GM21723 (cell line): Measurements from ENCODE around the gene C11orf58.

Source experiments
- ATAC-seq: cut with Tn5 transposase; IDR thresholded peaks from one replicate; pipeline ENCODE4 v1.9.1; 2021; ENCODE audit warnings: mild to moderate bottlenecking, moderate library complexity; ENCODE audit not compliant: unreplicated experiment

C11orf58 gene

DNA sequence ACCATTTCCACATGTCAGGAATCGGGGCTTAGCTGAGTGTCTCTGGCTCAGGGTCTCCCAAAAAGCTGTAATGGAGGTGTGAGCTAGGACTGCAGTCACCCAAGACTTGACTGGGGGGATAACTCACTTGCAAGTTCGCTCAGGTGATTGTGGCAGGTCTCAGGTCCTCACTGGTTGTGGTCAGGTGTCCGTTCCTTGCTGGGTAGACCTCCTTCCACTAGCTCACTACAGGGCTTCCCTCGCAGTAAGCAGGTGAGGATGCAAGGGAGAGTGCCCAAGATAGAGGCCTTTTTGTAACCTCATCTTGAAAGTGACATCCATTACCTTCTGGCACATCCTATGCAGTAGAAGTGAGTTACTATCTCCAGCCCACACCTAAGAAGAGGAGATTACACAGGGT lies 29.5 kb downstream of the C11orf58 start:
- no peak for ATAC-seq

DNA sequence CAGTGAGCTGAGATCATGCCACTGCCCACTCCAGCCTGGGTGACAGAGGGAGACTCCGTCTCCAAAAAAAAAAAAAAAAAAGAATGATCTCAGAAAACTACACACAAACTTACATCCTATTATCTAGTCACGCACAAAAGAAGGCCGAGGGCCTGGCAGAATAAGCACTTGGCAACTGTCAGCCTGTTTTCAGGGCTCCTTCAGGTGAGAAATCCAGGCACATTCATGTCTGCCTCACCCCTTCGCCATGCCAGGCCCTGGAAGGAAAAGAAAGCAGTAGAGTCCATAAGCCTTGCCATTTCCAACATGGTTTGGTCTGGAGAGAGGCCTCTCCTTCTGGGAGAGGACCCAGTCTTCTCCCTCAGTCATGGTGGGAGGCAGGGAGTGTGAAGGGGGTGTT lies 30.9 kb downstream of the C11orf58 start:
- no peak for ATAC-seq

DNA sequence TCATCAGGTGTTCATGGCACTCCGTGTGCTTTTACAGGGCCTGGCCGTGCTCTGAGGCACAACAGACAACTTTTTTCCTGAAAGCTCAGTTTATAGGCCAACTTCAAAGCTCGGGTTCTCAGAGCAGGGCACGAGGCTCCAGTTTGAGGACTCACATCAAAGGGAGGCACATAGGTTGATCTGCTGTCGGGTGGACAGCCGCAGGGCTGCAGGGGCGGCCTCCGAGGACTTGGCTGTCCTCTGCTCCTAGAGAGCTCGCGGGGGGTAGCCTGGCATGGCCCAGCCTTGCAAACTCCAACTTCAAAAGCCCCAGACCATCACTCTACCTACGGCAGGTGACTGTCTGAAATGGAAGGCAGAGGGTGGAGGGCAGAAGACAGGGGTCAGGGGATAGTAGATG lies 31.6 kb downstream of the C11orf58 start:
- no peak for ATAC-seq

DNA sequence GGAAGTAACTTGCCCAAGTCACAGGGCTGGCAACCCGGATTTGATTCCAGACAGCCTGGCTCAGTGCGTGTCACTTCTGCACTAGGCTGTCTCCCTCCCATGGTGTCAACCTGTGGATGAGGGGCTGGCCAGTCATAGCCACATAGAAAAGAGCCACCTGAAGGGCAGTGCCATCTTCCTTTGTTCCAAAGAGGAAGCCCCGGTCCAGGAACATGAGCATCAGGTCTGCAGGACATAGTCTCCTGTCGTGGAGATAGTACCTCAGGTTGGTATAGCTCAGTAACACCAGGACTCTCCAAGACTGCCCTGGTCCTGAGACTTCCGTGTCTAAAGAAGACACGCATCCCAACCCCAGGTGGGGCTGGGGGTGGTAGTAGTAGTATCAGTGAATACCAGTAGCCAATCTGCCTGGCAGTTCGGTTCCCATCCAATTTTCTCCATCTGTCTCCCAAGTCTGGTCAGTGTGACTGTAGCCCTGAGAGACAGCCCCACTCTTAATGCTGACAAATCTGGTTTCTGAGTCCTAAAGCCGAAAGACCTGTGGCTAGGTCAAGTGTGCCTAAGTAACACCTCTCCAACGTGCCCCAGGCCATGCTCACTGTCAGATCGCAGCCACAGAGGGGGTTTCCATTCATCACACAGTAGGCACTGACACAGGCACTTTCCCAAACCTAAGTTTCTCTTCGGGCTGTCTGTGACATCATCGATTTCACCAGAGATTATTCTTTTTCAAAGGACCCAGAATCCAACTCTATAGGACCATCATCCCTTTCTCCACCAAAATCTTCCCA lies 33.1 kb downstream of the C11orf58 start:
- ATAC-seq = no peak

DNA sequence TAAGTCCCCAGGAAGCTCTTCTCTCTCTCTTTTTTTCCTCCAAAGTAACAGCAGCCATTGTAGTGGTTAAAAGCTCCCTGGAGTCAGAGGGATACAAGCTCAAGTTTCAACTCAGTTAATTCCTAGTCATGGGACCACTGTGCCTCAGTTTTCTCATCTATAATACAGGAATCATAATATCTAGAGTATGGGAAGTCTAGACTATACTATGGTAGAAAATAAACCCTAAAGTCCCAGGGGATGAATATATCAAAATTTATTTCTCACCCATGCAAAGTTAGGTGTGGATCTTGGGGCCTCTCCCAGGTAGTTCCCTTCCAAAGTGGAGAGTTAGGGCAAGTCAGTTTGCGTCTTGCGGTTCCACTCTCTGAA lies 33.7 kb downstream of the C11orf58 start:
- no peak for ATAC-seq

DNA sequence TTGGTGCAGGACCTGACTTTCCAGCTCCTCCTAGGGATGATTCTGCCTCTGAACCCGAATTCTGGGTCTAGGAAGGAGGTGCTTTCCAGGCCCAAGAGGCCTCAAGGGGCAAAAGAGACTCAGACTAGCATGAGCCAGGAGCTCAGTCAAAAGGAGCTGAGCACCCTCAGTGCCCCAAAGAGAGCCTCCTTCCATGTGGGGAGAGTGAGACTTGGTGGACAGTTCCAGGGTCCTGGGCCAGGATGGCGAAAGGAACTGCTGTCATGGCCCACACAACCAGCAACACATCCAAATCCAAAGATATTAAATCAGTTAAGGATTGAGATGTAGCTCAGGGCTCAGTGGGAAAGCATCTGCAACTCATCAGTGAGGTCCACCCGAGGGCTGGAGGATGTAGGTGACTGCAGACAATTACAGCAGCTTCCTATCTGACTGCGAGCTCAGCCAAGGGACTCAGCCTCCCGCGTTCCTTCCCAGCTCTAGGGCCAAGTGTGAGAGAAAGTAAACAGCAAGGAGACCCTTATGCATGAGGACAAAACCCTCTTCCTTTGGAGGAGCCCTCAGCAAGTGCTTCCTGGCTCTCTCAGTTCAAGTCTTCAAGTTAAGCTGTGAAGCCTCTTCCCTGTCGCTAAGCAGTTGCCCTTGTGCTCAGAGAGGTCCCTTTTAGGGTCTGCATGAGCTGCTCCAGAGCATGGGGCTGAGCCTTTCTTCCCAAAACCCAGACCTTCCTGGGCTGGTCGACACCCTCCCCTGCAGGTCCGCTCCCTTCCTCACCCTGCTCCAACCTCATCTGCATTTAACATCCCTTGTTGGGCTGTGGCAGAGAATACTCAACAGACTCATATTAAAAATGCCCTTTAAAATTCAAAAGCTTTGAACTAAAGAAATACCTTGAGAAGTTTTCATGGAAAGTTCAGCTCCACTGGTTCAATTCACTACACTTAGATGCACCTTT lies 35.8 kb downstream of the C11orf58 start:
- ATAC-seq = no peak

DNA sequence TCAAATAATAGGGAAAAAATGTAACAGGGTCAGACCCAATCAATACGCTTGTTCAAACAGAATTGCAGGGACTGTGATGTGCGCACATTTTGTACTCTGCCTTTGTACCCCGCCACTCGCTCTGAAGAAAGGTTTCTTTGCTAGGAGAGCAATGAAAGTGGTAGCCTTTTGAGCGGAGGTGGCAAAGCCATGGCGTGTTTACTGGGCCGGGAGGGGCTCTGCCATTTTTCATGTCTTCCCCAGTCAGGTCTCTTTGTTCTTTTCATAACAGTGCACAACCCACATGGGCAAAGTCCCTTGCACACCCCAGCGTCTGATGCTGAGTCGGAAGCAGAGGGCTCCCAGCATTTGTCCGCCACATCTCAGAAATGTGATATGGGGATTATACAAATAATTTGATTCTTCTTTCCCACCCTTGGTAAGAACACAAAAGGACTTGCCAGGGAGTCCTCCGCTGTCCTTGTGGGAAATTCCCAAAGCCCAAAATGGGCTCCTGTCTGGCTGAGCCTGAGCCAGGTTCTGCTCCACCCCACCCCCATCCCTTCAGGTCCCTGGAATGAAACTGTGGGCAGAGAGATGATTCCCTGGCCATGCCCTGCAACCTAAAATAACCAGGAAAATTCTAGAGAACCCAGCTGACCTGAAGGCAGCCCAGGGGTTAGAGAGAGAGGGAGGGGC lies 36.6 kb downstream of the C11orf58 start:
- ATAC-seq = no peak

DNA sequence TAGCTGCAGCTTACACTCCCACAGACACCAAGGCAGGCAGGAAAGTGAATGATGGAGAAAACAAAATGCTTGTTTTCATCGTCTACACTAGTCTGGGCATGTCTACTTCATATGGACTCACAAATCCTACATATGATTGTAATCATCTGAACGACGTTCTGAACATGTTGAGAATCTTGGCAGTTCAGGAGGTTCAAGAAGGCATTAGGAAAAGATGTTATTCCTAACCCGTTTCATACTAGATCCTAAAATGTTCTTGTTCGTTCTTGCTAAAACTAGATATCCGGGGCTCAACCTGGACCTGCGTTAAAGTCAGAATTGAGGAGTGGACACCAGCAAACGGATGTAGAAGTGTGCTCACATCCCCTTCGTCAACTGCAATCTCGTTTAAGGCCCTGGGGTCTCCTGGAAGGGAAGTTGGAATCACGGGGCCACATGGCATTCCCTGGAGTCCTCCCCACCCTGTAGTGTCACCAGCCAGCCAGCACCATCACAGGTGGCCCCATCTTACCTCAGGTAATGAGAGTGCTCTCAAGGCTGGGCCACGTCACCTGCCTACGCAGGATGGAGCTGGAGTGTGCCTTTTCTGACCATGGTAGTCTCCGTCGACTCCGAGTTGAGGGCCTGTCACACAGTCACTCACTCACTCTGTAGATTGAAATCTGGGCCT lies 37.3 kb downstream of the C11orf58 start:
- ATAC-seq = no peak

DNA sequence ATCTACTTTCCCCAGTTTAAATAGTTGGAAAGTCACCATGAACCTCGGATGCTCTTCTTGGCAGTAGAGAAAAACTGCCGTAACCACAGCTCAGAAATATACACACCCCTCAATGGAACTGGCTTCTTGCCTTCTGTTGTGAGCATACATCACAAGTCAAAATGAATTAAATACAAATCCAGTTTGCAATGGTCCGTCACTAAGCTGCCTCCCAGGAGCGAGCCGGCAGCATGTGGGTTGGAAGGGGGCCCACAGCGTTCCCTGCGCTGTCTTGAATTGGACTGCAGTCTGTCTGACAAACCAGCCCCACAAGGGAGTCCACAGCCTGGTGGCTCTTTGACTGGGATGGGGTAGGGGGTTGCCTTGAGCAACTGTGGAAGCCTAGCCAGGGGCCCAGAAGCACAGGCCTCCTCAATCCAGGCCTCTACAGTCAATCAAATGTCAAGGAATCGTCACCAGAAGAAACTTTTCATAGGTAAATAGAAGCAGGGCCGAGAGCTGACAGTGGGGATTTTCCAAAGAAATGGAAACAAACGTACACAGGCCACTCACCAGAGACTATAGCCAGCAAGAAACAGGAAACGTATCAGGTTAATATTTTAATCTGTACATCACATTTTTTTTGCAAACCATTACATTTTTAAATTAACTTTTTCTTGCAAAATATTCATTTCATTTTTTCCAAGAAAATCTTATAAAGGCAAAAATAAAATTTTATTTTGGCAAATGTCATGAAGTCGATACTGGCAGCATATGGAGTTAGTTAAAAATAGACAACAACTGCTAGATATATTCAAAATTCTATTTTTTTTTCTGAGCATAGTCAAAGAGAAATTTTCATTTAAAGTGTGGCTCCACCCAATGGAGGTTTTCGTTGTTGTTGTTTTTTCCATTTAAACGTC lies 38.5 kb downstream of the C11orf58 start:
- no peak for ATAC-seq

DNA sequence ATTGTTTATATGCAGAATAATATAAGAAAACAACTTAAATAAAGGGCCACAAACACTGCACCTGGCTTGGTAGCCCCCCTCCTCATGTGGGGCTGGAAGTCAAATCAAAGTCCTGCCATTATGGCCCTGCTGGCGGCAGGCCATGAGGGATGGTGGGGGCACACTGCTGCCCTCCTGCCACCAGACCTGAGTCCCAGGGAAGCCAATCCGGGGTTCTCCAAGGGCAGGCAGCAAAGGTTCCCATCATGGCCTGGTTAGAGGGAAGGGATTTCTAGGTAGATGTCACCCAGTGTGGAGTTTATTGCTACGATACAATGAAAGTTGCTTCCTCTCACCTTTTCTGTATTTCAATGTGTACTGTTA lies 39.1 kb downstream of the C11orf58 start:
- ATAC-seq = no peak

DNA sequence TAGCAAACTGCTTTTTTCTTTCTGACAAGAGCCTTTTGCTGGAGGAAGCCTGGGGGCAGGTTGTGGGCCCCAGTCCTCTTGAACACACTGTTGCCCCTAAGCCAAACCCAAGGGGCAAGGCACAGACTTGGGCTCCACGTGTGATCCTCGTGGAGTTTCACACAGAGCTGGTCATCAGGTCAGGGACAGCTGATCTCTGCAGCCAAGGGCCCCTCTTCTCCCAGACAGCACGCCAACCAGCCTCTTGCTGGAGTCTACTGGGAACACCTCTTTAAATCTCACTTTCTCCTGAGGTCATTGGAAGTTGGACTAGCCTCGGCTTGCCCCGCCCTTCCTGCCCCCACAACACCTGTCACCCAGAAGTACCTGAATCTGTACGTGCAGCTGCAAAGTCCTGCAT lies 39.8 kb downstream of the C11orf58 start:
- ATAC-seq = no peak

DNA sequence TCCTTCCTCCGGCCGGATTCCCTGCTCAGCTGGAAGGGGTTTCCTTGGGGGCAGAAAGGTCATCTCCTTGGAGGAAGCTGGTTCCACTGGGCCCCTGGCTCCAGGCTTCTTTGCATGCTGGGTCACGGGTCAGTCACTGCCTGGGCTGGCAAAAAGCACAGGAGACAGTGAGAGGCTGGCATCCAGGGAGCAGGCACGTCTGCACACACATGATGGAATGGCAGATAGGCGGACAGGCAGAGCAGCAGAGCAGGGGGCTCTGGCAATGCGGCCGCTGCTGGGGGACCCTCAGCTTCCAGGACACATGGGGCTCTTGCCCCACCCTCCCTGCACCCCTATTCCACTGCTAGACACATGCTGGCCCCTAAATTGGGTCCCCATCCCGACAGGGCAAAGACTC lies 40.4 kb downstream of the C11orf58 start:
- no peak for ATAC-seq

DNA sequence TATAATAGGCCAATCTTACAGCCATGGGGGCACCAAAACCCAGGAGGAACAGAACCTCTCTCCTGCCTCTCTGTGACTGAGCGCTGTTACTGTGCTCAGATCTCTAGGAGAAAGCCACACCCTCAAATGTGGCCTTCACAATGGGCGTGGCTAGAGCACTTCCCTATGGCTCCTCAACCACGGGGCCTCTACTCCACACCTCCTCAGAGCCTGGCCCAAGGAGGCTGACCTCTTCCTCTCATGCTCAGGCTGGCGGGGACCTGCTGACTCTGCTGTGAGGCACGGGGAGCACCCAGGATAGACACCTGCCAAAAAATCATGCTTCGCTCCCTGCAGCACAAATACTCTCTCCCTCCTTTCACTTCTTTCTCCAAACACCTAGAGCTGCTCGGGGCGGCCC lies 41.0 kb downstream of the C11orf58 start:
- ATAC-seq = no peak

DNA sequence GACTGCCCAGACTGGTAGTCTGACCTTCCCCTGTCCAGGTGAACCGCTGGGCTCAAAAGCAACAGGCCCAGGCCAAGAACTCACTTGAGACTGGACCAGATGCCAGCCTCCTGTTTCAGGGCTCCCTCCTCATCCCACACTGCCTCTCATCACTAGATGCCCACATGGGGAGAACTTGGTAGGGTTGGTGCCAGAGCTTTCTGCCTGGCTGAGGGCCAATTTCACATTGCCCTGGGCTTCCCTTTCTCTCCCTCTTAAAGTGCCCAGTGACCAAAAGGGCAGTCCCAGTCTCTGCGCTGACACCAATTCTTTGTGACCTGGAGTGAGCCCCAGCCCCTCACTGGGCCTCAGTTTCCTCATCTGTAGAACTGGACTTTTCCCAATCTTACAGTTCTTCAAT lies 41.7 kb downstream of the C11orf58 start:
- ATAC-seq = no peak

DNA sequence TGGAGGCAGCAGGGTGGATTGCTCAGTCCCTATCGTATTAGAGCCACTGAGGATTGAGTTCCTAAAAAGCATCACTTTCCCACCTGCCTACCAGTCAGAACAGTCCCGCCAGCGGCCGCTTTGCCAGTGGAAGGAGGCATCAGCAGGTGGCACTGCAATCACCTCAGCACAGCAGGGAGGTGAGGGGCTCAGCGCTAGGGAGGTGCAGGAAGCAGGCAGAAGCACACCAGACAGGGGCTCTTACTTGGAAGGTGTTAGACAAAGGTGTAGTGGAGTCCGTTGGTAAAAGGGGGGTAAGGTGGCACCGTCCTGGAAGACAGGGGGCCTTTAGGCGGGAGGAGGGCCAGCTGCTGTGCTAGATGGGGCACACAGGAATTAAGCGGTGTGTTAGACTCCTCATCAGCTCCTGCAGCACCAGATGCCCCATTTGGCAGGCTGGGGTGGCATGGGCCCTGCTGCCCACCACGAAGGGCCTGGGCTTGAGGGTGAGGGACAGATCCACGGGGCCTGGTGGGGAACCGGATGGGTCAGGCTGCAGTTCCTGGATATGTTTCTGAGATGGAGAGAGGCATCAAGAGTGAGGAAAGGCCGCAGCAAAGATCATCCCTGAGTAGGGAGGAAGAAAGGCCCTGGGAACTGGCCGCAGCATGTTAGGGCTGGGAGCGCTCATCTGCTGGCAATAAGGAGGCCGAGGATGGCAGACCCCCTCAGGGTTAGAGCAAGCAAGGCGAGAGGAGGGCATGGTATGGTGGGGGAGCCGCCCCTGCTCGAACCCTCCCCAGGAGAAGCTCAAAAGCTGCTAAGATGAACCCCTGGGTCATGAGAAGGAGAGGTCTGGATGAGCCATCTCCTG lies 42.5 kb downstream of the C11orf58 start:
- ATAC-seq = no peak

DNA sequence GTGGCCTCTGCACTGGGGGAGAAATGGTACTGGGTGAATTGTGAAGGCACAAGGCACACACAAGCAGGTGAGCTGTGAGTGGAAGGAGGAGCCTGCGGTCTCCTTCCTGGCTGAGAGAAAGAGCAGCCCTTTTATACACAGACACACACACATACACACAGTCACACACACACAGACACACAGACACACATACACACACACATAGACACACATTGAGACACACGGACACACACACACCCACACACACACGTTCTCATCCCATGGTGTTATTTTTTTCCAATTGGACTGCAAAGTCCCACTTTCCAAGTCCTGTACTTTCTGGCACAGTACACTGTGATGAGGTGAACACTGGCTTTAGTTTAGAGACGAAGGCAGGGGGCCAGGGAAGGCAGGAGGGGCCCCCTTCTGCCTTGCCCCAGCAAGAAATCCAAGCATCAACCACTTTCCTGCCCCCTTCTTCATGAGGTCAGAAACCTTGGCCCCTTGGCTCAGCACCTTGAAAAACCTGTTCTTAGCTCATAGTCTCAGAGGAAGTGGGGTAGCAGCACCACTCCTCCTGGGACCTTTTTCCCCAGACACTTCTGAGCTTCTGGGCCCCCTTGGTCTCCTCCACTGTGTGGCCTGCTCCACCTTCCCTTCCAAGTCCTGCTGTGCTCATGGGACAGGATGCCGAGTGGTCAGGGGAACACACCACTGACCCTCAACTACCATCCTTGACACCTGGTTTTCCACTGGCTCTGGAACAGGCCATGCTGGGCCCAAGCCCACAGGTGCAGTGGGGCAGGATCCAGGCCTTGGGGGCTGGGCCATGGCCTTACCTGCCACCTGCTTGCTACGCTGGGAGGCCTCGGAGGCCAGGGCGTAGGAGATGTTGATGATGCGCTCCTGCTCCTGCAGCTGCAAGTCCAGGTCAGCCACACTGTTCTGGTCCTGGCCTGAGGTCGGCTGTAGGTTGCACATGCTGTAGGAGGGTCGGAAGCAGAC lies 43.8 kb downstream of the C11orf58 start:
- ATAC-seq = no peak

DNA sequence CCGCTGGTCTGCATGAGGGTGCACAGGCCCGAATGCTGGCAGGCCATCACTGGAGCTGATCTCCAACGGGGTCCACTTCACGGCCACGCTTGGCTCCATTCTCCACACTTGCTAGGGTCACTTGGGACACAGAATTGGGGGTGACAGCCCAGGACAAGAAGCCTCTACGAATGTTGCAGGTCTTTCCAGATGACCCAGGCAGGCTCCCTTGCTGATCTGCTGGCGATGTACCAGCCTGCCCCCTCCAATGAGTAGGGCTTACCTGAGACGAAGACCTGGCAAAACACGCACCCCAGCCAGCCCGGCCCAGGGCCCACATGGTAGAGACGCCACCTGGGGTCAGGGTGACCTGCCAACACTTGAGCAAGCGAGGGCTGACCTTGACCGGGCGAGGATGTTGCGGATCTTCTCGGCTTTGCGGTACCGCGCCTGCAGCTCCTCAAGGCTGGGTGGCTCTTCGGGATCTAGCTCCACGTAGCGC lies 44.9 kb downstream of the C11orf58 start:
- no peak for ATAC-seq

DNA sequence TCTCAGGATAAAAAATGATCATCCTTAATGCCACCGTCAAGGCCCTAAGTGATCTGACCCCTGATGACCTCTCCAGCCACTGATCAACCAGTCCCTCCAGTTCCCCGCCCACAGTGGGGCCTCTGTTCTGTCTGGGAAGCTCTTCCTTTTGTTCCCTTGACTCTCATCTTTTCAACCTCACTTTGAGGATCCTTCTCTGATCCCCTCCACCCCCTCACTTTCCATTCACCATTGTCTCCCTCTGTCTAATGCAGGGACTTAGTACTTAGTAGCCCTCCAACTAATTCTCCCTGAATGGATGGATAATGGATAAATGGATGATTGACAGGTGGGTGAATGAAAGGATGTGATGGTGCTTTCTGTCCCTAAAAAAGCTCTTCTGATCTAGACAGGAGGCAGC lies 45.6 kb downstream of the C11orf58 start:
- ATAC-seq = no peak
